Measurements from ENCODE around the gene OXTR.

DNA sequence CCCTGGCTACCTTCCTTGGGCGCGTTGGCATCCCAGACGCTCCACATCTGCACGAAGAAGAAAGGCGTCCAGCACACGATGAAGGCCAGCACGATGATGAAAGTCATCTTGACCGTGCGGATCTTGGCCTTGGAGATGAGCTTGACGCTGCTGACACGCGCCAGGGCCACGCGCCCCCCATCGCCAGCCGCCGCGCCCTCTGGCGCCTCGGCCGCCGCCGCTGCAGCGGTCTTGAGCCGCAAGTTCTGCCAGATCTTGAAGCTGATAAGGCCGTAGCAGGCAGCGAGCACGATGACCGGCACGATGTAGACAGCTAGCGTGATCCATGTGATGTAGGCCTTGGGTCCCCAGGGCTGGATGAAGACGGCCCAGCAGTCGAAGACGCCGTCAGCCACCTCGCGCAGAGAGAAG lies 2.2 kb downstream of the OXTR start:
- TF ChIP-seq, protein P1, sequence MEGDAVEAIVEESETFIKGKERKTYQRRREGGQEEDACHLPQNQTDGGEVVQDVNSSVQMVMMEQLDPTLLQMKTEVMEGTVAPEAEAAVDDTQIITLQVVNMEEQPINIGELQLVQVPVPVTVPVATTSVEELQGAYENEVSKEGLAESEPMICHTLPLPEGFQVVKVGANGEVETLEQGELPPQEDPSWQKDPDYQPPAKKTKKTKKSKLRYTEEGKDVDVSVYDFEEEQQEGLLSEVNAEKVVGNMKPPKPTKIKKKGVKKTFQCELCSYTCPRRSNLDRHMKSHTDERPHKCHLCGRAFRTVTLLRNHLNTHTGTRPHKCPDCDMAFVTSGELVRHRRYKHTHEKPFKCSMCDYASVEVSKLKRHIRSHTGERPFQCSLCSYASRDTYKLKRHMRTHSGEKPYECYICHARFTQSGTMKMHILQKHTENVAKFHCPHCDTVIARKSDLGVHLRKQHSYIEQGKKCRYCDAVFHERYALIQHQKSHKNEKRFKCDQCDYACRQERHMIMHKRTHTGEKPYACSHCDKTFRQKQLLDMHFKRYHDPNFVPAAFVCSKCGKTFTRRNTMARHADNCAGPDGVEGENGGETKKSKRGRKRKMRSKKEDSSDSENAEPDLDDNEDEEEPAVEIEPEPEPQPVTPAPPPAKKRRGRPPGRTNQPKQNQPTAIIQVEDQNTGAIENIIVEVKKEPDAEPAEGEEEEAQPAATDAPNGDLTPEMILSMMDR (IDR thresholded peaks at IDR 0.05), result no peak
- no peak for TF ChIP-seq EP300 (IDR thresholded peaks at IDR 0.05)
